Measurements from ENCODE around the gene ENHO. TPM values are rescaled to one million over a fixed set of nuclear protein-coding genes. Genes with fewer than 3 reads are reported as not detected.

Gene ENHO
- total RNA-seq, 2 experiments from 2014 or later = not detected

GRCh38 chr9:34552986-34553385, 30.2 kb upstream of the ENHO start:
- H3K4me3 Mint-ChIP-seq = no peak overlapping the region
- no peak overlapping the region for H3K27ac Mint-ChIP-seq
- no peaks in the 10 kb centered on the region for H3K9me3 Mint-ChIP-seq
- no peaks in the 10 kb centered on the region for H3K36me3 Mint-ChIP-seq (ENCODE audit: low read depth)
- no peak for DNase-seq
- POLR2A ChIA-PET = no interaction called here
- peaks cover 3% of the 10 kb centered on the region for H3K27me3 Mint-ChIP-seq
- H3K4me1 Mint-ChIP-seq = no peaks in the 10 kb centered on the region
- CTCF ChIA-PET = no interaction called here

GRCh38 chr9:34552606-34552981, 29.8 kb upstream of the ENHO start:
- Mint-ChIP-seq H3K27me3 (peaks cover 3% of the 10 kb centered on the region), H3K9me3 (no peaks in the 10 kb centered on the region)

GRCh38 chr9:34551751-34552605, 29.2 kb upstream of the ENHO start:
- Mint-ChIP-seq H3K4me3 (no peak overlapping the region), H3K27me3 (peaks cover 3% of the 10 kb centered on the region), H3K36me3 (ENCODE audit: low read depth) (no peaks in the 10 kb centered on the region), H3K9me3 (no peaks in the 10 kb centered on the region), H3K4me1 (no peaks in the 10 kb centered on the region), H3K27ac (no peak overlapping the region)
- no peak for DNase-seq
- ChIA-PET POLR2A (no interaction called here), CTCF (interaction anchor here (0.6 to 1.2 kb wide), 3 partner anchors 15 to 52 kb away, joined by 3 read pairs; no protein-coding TSS in a partner anchor)

More at GRCh38 chr9:34552606-34552981, 29.8 kb upstream of the ENHO start:
- no peak overlapping the region for H3K4me3 Mint-ChIP-seq
- H3K27ac Mint-ChIP-seq = no peak overlapping the region
- no peaks in the 10 kb centered on the region for H3K4me1 Mint-ChIP-seq
- ChIA-PET POLR2A (no interaction called here), CTCF (interaction anchor here (1.2 kb wide), 1 partner anchor 14 kb away, joined by 3 read pairs; no protein-coding TSS in a partner anchor)
- H3K36me3 Mint-ChIP-seq (ENCODE audit: low read depth) = no peaks in the 10 kb centered on the region
- no peak for DNase-seq

- no peak overlapping the region for H3K4me3 Mint-ChIP-seq
- H3K27ac Mint-ChIP-seq = no peak overlapping the region
- no peaks in the 10 kb centered on the region for H3K9me3 Mint-ChIP-seq
- ChIA-PET POLR2A (no interaction called here), CTCF (interaction anchor here (0.6 to 1.1 kb wide), 2 partner anchors 48 to 53 kb away, joined by 3 read pairs; no protein-coding TSS in a partner anchor)
- H3K4me1 Mint-ChIP-seq = no peaks in the 10 kb centered on the region
- H3K36me3 Mint-ChIP-seq (ENCODE audit: low read depth) = no peaks in the 10 kb centered on the region
- peaks cover 3% of the 10 kb centered on the region for H3K27me3 Mint-ChIP-seq
- DNase-seq = no peak
Observed at GRCh38 chr9:34550681-34551270, 28.0 kb upstream of the ENHO start.

- no peak for DNase-seq
- no peaks in the 10 kb centered on the region for H3K4me1 Mint-ChIP-seq
- ChIA-PET CTCF (interaction anchor here (1.1 kb wide), 1 partner anchor 49 kb away, joined by 3 read pairs; no protein-coding TSS in a partner anchor), POLR2A (no interaction called here)
- no peak overlapping the region for H3K4me3 Mint-ChIP-seq
- H3K27ac Mint-ChIP-seq = no peak overlapping the region
- H3K9me3 Mint-ChIP-seq = no peaks in the 10 kb centered on the region
- H3K27me3 Mint-ChIP-seq = peaks cover 9% of the 10 kb centered on the region
- no peaks in the 10 kb centered on the region for H3K36me3 Mint-ChIP-seq (ENCODE audit: low read depth)
Observed at GRCh38 chr9:34550016-34550680, 27.4 kb upstream of the ENHO start.

- no peak for DNase-seq
- Mint-ChIP-seq H3K4me3 (no peak overlapping the region), H3K27me3 (peaks cover 14% of the 10 kb centered on the region), H3K9me3 (no peaks in the 10 kb centered on the region), H3K27ac (no peak overlapping the region), H3K36me3 (ENCODE audit: low read depth) (no peaks in the 10 kb centered on the region), H3K4me1 (no peaks in the 10 kb centered on the region)
- POLR2A ChIA-PET = no interaction called here
- CTCF ChIA-PET = interaction anchor here (0.7 kb wide), 1 partner anchor 21 kb away, joined by 3 read pairs; no protein-coding TSS in a partner anchor
Observed at GRCh38 chr9:34549407-34549732, 26.6 kb upstream of the ENHO start.

- DNase-seq = peak; percentile 25
- POLR2A ChIA-PET = no interaction called here
- CTCF ChIA-PET = interaction anchor here (0.5 to 1.3 kb wide), 6 partner anchors 8 to 256 kb away, joined by 3 to 6 read pairs (median 4); no protein-coding TSS in a partner anchor
- Mint-ChIP-seq H3K9me3 (no peaks in the 10 kb centered on the region), H3K27ac (no peak overlapping the region), H3K36me3 (ENCODE audit: low read depth) (no peaks in the 10 kb centered on the region), H3K4me1 (no peaks in the 10 kb centered on the region), H3K4me3 (no peak overlapping the region), H3K27me3 (peaks cover 18% of the 10 kb centered on the region)
Observed at GRCh38 chr9:34547960-34548611, 25.3 kb upstream of the ENHO start.

- CTCF ChIA-PET = interaction anchor here (0.9 to 1.3 kb wide), 6 partner anchors 9 to 87 kb away, joined by 3 to 6 read pairs (median 3); no protein-coding TSS in a partner anchor
Observed at GRCh38 chr9:34546834-34547827, 24.3 kb upstream of the ENHO start.

GRCh38 chr9:34546102-34546833, 23.5 kb upstream of the ENHO start:
- Mint-ChIP-seq H3K4me3 (no peak overlapping the region), H3K27me3 (peaks cover 18% of the 10 kb centered on the region), H3K4me1 (no peaks in the 10 kb centered on the region), H3K27ac (no peak overlapping the region), H3K36me3 (ENCODE audit: low read depth) (no peaks in the 10 kb centered on the region), H3K9me3 (no peaks in the 10 kb centered on the region)
- CTCF ChIA-PET = interaction anchor here (1.1 kb wide), 1 partner anchor 13 kb away, joined by 3 read pairs; no protein-coding TSS in a partner anchor
- no peak for DNase-seq
- POLR2A ChIA-PET = no interaction called here

More at GRCh38 chr9:34546834-34547827, 24.3 kb upstream of the ENHO start:
- H3K27ac Mint-ChIP-seq = no peak overlapping the region
- H3K9me3 Mint-ChIP-seq = no peaks in the 10 kb centered on the region
- POLR2A ChIA-PET = no interaction called here
- H3K36me3 Mint-ChIP-seq (ENCODE audit: low read depth) = no peaks in the 10 kb centered on the region
- H3K27me3 Mint-ChIP-seq = peaks cover 18% of the 10 kb centered on the region
- H3K4me3 Mint-ChIP-seq = no peak overlapping the region
- DNase-seq = peak; percentile 57
- no peaks in the 10 kb centered on the region for H3K4me1 Mint-ChIP-seq

GRCh38 chr9:34545497-34545896, 22.7 kb upstream of the ENHO start:
- H3K27ac Mint-ChIP-seq = no peak overlapping the region
- POLR2A ChIA-PET = no interaction called here
- H3K27me3 Mint-ChIP-seq = peaks cover 18% of the 10 kb centered on the region
- no peaks in the 10 kb centered on the region for H3K4me1 Mint-ChIP-seq
- H3K9me3 Mint-ChIP-seq = no peaks in the 10 kb centered on the region
- no peak overlapping the region for H3K4me3 Mint-ChIP-seq
- H3K36me3 Mint-ChIP-seq (ENCODE audit: low read depth) = no peaks in the 10 kb centered on the region
- CTCF ChIA-PET = no interaction called here
- DNase-seq = no peak

GRCh38 chr9:34544035-34544434, 21.2 kb upstream of the ENHO start:
- Mint-ChIP-seq H3K9me3 (no peaks in the 10 kb centered on the region), H3K4me1 (no peaks in the 10 kb centered on the region), H3K27me3 (peaks cover 18% of the 10 kb centered on the region), H3K36me3 (ENCODE audit: low read depth) (no peaks in the 10 kb centered on the region), H3K27ac (no peak overlapping the region), H3K4me3 (no peak overlapping the region)
- POLR2A ChIA-PET = no interaction called here
- CTCF ChIA-PET = interaction anchor here (1.3 kb wide), 1 partner anchor 19 kb away, joined by 4 read pairs; no protein-coding TSS in a partner anchor
- no peak for DNase-seq
